Measurements from ENCODE around the gene KIZ. TPM values are rescaled to one million over a fixed set of nuclear protein-coding genes. Genes with fewer than 3 reads are reported as not detected.

KIZ gene
- total RNA-seq, 1 experiment from 2014 or later = 43.6 TPM

DNA sequence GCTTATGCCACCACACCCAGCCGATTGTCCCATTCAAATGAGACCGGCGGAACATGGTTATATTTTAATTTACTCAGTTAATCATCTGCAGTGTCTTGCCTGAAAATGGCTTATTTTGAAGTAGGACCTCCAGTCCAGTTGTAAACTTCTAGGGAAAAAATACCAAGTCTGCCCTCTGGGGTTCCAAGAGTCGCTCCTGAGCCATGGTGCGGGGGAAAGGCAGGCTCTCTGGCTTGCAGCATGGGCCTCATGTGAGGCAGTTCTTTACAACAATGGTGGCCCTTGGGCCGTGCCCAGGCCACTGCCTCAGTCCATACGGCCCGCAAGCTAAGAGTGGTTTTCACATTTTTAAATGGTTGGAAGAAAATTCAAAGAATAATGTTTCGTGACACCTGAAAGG lies 114.5 kb downstream of the KIZ start (continued):
- no peak for TF ChIP-seq CTCF (IDR thresholded peaks at IDR 0.05)
- no peak for TF ChIP-seq ZNF232 (CRISPR knock-in tag; IDR thresholded peaks at IDR 0.05)
- TF ChIP-seq ZNF317 (CRISPR knock-in tag; IDR thresholded peaks at IDR 0.05; ENCODE audit: borderline replicate concordance, low read depth) = no peak
- TF ChIP-seq ELF4 (CRISPR knock-in tag; IDR thresholded peaks at IDR 0.05; ENCODE audit: low read depth) = no peak
- TF ChIP-seq ZNF425 (CRISPR knock-in tag; conservative IDR thresholded peaks at IDR 0.05) = no peak
- no peak for TF ChIP-seq HMGA2 (CRISPR knock-in tag; IDR thresholded peaks at IDR 0.05)
- TF ChIP-seq PRDM15 (CRISPR knock-in tag; IDR thresholded peaks at IDR 0.05) = no peak
- TF ChIP-seq, protein P1, sequence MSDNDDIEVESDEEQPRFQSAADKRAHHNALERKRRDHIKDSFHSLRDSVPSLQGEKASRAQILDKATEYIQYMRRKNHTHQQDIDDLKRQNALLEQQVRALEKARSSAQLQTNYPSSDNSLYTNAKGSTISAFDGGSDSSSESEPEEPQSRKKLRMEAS (CRISPR knock-in tag; IDR thresholded peaks at IDR 0.05) = no peak
- TF ChIP-seq GABPB1 (CRISPR knock-in tag; IDR thresholded peaks at IDR 0.05) = no peak

DNA sequence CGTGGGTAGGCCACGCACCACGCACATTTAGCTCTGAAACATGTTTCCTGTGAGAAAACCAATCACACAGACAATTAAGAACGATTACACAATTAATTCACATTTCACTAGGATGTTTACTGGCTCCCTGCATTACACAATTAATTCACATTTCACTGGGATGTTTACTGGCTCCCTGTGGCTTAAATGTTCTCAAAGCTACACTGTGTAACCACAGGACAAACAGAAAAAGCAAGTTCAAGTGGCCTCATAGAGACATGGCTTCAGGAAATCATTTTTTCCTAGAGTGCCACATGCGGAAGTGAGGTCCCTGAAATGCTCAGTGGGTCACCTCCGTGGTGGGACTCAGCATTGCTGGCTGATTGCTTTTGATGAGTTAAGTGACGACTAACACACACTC lies 115.5 kb downstream of the KIZ start:
- H3K4me3 Mint-ChIP-seq = no peak overlapping the region
- CTCF ChIA-PET = interaction anchor here (1.1 kb wide), 1 partner anchor 139 kb away, joined by 5 read pairs; no protein-coding TSS in a partner anchor
- H3K27ac Mint-ChIP-seq = no peak overlapping the region
- DNase-seq (ENCODE audit: low spot score) (no peak), ATAC-seq (no peak)
- H3K9me3 Mint-ChIP-seq = no peaks in the 10 kb centered on the region
- H3K4me1 Mint-ChIP-seq = peaks cover 20% of the 10 kb centered on the region
- no peaks in the 10 kb centered on the region for H3K27me3 Mint-ChIP-seq (ENCODE audit: low read depth)
- TF ChIP-seq ATF2 (CRISPR knock-in tag; IDR thresholded peaks at IDR 0.05; ENCODE audit: borderline replicate concordance, low read depth) (no peak), ZNF138 (CRISPR knock-in tag; conservative IDR thresholded peaks at IDR 0.05) (no peak), CBFB (CRISPR knock-in tag; IDR thresholded peaks at IDR 0.05; ENCODE audit: low read depth) (no peak), CDX4 (CRISPR knock-in tag; IDR thresholded peaks at IDR 0.05; ENCODE audit: borderline replicate concordance) (no peak), ZNF416 (CRISPR knock-in tag; IDR thresholded peaks at IDR 0.05) (no peak), SMAD3 (CRISPR knock-in tag; IDR thresholded peaks at IDR 0.05; ENCODE audit: borderline replicate concordance) (no peak), HMGA2 (CRISPR knock-in tag; IDR thresholded peaks at IDR 0.05) (no peak), TEAD4 (CRISPR knock-in tag; IDR thresholded peaks at IDR 0.05) (no peak), FOXP4 (CRISPR knock-in tag; IDR thresholded peaks at IDR 0.05) (no peak), JAZF1 (CRISPR knock-in tag; IDR thresholded peaks at IDR 0.05) (no peak), JUN (CRISPR knock-in tag; IDR thresholded peaks at IDR 0.05) (no peak), ERG (CRISPR knock-in tag; IDR thresholded peaks at IDR 0.05) (no peak)
- TF ChIP-seq, protein P2, sequence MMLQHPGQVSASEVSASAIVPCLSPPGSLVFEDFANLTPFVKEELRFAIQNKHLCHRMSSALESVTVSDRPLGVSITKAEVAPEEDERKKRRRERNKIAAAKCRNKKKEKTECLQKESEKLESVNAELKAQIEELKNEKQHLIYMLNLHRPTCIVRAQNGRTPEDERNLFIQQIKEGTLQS (CRISPR knock-in tag; conservative IDR thresholded peaks at IDR 0.05) = no peak
- POLR2A ChIA-PET = interaction anchor here (0.6 kb wide), 1 partner anchor 298 kb away, joined by 3 read pairs; no protein-coding TSS in a partner anchor
- peaks cover 3% of the 10 kb centered on the region for H3K36me3 Mint-ChIP-seq
